Right lobe of liver (tissue), 4 donors: ENCODE measurements around the gene COL23A1.

ENCODE experiments used
- POLR2A ChIP-seq: fragments of 450-650 bp; IDR thresholded peaks from one replicate; pipeline ENCODE4 v1.6.1; 2017; ENCODE audit warnings: antibody characterized with exemption, mild to moderate bottlenecking
- TF ChIP-seq, protein P1 (sequence below), 4 donors: fragments of 200-600 bp in 3 of 4; fragments of 450-650 bp in 1 of 4; IDR thresholded peaks; one replicate each; pipeline versions ENCODE4 v1.5.1 to v1.8.0; 2016 to 2022; ENCODE audit warnings: antibody characterized with exemption in 4 of 4, mild to moderate bottlenecking in 2 of 4
- donor health status: DM: no; HTN: no; CAD: no.
- donor health status: DM: no; HTN: no; CAD: no.
- donor health status: DM: no; HTN: yes; CAD: no.

DNA sequence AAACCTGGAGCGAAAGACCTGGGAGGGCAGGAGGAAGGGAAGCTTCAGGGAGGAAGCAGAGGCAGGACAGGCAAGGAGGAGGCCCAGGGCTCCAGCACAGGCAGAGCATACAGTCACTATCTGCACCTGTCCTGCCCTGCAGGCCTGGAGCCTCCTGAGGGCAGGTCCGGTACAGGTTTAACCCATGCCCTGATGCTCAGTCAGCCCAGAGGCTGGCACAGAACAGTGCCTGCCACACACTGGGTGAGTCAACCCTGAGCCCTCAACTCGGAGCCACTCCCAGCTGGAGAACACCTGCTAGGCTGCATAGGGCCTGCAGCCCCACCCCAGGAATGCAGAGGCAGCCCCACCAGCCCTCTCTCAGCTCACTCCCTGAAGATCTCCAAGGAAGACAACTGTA is 196.1 kb downstream of the COL23A1 start:
- TF ChIP-seq, protein P1, sequence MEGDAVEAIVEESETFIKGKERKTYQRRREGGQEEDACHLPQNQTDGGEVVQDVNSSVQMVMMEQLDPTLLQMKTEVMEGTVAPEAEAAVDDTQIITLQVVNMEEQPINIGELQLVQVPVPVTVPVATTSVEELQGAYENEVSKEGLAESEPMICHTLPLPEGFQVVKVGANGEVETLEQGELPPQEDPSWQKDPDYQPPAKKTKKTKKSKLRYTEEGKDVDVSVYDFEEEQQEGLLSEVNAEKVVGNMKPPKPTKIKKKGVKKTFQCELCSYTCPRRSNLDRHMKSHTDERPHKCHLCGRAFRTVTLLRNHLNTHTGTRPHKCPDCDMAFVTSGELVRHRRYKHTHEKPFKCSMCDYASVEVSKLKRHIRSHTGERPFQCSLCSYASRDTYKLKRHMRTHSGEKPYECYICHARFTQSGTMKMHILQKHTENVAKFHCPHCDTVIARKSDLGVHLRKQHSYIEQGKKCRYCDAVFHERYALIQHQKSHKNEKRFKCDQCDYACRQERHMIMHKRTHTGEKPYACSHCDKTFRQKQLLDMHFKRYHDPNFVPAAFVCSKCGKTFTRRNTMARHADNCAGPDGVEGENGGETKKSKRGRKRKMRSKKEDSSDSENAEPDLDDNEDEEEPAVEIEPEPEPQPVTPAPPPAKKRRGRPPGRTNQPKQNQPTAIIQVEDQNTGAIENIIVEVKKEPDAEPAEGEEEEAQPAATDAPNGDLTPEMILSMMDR (IDR thresholded peaks at IDR 0.05) = no peak
- TF ChIP-seq POLR2A = no peak
